ENCODE results near the gene MOV10L1.

The MOV10L1 gene

DNA sequence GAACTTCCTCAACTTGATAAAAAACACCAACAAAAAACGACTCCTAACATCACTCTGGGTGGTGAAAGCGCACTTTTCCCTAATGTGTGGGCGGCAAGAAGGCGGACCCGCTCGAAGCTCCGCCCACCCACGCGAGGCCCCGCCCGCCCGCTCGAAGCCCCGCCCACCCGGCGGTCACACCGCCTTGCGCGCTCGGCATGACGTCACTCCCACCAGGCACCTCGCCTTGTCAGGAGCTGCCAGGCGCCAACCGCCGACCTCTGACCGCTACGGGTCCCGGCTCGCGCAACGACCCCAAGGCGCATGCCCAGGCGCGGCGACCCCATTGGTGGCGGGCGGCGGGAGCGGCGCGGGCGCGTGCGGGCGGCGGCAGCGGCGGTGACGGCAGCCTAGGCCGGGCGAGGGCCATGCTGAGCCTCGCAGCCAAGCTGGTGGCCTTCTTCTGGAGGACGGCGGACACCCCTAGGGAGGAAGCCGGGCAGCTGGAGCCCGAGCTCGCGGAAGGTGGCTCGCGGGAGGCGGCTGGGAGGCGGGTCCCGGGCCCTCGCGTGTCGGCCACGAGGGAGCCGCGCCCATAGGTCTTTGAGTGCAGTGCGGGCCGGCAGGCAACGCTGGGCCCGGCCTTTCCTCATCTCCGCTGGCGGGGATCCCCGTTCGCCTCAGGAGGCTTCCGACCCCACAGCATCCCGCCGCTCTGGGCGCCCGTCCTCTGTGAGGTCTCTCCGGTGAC, at the start of gene MOV10L1:
TSS of gene MOV10L1 (plus strand) at position 325 of the 730 bp plus-strand sequence. CDS start at position 408, 83 bp downstream.
- no peak for DNase-seq (ENCODE audit: low read depth)

DNA sequence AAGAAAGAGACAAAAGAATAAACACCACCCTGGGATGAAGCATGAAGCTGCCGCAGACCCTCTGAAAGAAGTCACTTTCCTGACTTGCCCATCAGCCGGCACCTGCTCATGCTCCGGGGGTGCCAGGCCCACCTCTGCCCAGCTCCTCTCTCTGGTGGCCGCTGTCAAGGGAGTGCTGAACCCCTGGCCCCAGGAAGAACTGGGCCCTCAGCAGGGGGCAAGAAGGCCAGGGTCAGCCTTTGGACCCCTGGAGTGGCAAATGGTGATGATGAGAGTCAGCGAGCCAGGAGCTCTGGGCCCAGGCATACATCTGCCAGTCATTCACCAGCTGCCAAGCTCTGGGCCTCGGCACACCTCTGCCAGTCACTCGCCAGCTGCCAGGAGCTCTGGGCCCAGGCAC, 49.1 kb upstream of the MOV10L1 start:
- DNase-seq (ENCODE audit: low read depth) = no peak

DNA sequence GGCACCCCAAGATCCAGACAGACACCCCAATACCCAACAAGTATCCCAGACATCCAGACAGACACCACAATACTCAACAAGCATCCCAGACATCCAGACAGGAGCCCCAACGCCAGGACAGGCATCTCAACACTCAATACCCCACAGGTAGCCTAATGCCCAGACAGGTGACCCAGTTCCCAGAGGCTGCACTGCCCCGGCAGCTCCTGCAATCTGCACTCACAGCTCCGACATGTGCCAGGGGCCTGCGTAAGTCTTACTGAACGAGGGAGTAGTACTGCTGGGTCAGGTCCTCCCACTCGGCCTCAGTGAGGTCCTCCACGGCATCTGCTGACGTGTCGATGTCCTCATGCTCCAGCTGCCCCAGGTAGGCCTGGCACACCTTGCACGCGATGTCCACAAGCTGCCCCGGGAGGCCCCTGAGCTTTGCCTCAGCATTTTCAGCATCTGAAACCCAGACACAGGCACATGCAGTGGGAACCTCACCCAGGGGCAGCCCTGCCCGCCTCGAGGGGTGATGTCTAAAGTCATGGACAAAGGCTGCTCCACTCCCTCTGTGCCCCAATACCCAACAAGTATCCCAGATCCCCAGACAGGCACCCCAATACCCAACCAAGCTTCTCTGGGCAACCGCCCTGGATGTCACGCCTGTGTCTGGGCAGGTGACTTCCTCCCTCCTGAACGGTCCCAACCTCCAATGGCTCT, 48.3 kb upstream of the MOV10L1 start:
- DNase-seq (ENCODE audit: low read depth) = no peak

DNA sequence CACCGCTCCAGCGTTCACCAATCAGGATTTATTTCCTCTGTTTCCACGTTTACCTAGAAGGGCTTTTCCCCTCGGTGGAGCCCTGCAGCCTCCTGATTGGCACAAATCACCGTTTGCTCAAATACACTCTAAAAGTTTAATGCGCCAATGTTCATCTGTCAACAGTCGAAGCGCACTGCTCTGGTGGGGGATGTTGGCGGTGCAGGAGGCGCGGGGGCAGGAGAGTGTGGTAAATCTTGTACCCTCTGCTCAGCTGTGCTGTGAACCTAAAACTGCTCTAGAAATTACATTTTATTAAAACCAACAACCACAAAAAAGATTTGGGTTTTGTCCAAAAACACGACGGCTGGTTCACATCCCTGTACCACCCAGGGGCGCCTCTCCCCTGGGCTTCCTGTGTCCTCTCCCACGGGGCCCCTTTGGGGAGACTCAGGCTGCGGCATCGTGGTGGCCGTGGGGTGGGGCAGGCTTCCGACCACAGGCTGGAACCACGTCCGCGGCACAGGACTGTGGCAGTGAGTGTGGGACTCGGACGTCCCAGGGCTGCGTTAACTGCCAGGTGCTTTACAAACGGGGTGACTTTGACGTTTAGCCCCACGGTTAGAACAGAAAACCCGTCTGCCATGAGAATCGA, 45.2 kb upstream of the MOV10L1 start:
- DNase-seq (ENCODE audit: low read depth) = no peak

DNA sequence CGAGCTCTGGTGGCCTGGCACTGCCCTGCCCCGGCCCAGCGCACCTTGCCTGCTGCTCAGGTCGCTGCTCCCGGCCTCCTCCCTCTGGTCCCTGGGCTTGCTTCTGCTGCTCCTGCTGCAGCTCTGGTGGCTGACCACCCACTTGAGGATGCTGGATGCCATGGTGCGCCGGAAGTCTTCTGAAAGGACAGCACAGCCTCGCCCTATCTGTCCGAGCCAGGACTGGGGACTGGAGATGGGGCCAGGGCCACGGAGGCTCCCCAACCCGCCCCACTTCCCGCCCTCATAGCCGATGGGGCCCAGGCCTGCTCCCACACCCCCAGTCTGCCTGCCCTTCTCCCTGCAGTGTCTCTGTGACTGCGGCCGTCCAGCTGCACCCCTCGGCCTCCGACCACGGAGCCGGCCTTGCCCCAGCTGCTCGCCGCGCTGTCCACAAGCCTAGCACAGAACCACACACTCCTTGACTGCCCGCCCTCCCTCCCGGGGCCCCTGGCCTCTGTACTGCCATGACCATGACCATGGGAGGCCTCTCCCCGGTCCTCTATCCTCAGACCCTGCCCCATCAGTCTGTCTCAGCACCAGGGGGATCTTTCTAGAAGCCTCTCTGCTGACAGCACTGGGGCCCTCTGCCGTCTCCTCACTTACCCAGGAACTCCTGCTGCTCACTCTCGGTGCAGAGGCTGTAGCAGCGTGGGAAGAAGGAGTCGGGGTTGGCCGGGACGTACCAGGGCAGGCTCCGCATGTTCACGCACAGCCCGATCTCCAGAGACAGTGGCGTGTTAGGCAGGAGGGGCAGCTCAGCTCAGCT, 44.4 kb upstream of the MOV10L1 start:
- DNase-seq (ENCODE audit: low read depth) = no peak

DNA sequence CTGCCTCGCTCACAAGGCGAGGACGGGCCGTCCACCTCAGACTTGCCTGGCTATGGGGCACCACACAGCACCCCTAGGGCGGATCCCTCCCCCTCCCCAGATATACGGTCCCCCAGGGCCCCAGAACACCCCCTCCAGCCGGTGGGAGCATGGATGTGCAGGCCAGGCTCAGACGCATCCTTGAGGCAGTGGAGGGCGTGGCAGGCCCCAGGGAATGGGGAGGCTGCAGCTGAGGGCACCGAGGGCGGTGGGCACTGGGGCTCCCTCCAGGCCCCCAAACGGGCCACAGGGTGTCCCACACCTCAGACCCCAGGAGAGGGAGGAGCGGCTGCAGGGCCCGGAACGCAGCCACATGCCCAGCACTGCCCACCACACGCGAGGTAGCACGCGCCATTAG, 43.8 kb upstream of the MOV10L1 start:
- DNase-seq (ENCODE audit: low read depth) = no peak

DNA sequence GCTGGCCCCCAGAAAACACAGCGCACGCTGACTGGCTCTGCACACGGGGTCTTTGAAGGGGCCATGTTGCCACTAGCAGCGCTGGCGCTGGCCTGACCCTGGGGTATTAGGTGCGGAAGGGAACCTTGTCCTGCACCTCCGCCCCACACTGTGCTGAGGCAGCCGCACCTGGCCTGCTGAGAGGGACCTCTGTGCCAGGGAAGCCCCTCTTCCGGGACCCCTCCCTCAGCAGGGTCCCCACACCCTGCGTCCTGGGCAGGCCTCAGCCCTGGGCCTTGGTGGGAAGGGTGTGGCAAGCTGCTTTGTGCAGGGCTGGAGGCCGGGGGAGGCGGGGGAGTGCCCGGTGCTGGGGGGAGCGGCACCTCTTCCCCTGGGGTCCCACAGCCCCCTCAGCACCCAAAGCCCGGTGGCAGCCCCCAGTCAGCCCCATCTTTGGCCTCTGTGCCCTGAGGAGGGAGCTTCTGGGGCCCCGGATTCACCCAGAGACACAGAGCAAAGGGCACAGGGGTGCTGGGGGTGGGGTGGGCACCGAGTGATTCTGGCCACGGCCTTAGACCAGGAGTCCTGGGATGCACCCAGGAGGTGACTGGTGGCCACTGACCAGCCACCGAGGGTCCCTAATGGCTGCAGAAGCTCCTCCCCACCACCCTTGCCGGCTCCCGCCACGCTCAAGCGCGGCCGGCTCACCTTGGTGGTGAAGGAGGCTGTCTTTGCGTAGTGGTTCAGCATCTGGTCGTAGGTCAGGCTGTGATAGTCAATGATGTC, 43.1 kb upstream of the MOV10L1 start:
- no peak for DNase-seq (ENCODE audit: low read depth)

DNA sequence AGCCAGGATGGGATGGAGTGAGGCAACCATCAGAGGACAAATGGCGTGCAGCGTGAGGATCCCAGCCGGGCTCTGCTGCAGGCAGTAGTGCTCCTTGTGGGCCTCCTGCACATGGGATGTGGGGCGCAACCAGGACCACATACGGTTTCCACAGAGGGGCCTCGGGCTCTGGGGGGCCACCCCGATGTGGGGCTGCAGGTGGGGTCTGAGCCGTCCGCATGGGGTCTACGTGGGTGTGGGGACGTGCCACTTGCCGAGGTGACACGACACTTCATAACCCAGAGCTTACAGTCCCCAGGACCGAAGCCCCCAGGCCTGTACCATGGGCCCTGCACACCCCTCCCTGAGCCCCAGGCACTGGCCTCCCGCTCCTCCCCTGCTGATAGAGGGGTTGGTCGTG, 42.5 kb upstream of the MOV10L1 start:
- no peak for DNase-seq (ENCODE audit: low read depth)

DNA sequence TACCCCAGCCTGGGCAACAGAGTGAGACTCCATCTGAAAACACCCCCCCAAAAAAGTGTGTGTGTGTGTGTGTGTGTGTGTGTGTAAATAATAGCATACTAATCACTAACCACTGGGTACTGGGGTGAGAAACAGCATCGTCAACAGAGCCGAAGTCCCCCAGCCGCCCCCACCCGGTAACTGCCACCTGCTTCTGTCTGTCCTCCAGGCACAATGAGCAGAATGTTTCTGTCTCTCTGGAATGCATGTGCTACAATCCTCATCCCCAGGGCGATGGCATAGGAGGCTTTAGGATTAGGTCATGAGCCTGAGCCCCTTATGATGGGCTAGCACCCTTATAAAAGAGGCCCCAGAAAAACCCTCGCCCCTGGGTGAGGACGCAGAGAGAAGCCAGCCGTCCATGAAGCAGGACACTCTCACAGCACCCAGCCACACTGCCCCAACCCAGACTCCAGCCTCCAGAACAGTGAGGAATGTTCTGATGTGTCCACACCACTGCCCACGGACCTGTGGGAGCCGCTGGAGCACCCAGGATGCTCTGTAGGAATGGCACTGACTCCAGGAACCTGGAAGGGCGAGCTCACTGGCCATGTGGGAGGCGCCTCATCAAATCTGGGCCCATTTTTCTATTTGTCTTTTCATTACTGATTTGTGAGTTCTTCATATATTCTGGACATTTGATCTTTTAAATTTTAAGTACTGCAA, 41.6 kb upstream of the MOV10L1 start:
- no peak for DNase-seq (ENCODE audit: low read depth)

DNA sequence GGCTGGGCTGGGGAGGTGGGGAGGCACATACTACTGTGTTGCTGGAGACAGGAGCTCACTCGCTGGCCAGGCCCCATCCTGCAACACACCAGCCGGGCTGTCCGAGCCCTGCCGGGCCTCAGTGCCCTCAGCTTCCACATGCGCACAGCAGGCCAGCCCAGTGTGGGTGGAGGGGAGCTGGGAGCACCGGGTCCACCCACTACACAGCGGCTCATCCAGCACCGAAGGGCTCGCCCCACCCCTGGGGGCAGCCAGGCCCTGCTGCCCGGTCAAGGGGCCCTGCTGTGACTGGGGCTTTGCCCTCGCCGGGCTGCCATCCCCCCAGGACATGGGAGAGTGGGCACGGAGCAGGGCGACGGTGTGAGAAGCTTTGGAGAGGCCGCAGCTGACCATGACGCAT, 41.0 kb upstream of the MOV10L1 start:
- DNase-seq (ENCODE audit: low read depth) = no peak

DNA sequence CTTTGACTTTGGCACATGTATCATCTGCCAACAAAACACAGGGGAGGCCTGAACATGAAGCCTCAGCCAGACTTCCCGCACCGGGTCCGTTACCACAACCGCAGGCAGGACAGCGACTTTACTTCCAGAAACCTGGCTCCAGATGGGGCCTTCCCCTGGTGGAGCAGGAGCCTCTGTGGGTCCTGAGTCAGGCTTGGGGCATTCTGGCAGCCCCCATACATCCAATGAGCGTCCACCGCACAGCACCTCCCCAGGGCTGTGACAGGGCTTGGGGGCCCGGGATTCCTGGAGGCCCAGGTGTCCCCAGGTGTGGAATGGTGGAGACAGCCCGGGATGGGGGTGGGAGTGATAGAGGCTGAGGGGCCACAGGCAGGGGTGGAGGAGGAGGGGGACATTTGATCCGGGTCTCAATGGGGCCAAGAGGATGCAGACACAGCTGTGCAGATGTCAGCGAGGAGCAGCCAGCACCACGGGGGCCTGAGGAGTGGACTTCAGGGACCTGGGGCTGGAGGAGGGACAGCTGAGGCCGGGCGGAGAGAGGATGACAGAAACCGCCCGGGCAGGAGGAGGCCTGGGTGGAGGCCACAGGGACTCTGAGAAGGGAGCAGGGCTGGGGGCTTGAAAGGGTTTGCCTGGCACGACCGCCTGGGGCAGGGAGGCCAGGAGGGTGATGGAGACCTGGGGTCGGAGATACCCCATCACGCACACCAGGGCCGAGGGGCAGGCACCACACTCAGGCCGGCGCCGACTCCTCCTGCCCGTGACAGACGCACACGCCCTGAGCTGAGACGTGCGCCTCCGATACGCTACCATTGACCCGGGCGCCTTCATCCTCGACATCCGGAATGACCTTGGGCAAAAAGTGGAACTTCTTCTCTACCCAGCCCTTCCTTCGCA, 40.3 kb upstream of the MOV10L1 start:
- no peak for DNase-seq (ENCODE audit: low read depth)

DNA sequence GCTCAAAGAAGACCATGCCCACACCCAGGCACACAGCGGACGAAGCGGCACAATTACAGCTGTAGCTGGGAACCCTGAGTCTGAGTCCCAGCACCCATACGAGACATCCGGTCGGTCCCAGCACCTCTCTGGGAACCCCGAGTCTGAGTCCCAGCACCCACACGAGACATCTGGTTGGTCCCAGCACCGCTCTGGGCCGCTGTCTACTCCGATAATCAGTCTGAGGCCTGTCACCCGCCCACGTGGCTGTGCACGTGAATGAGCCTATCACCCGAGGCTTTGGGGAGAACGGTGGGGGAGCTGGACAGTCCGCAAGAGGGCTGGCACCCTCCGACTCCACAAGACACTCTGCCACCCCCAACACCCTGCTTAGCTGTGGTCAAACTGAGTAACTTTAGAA, 37.9 kb upstream of the MOV10L1 start:
- no peak for DNase-seq (ENCODE audit: low read depth)

DNA sequence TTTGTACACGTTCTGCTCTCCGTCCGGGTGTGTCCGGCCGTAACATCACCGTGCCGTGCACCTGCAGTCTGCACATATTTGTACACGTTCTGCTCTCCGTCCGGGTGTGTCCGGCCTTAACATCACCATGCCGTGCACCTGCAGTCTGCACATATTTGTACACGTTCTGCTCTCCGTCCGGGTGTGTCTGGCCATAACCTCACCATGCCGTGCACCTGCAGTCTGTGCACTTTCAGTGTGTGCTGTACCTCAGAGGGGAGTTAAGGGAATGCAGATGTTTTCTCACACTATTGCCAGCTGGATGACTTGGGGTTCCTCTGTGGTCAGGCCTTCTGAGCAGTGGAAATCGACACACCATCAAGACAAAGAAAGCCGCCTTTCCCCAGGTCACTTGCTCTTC, 35.9 kb upstream of the MOV10L1 start:
- no peak for DNase-seq (ENCODE audit: low read depth)

DNA sequence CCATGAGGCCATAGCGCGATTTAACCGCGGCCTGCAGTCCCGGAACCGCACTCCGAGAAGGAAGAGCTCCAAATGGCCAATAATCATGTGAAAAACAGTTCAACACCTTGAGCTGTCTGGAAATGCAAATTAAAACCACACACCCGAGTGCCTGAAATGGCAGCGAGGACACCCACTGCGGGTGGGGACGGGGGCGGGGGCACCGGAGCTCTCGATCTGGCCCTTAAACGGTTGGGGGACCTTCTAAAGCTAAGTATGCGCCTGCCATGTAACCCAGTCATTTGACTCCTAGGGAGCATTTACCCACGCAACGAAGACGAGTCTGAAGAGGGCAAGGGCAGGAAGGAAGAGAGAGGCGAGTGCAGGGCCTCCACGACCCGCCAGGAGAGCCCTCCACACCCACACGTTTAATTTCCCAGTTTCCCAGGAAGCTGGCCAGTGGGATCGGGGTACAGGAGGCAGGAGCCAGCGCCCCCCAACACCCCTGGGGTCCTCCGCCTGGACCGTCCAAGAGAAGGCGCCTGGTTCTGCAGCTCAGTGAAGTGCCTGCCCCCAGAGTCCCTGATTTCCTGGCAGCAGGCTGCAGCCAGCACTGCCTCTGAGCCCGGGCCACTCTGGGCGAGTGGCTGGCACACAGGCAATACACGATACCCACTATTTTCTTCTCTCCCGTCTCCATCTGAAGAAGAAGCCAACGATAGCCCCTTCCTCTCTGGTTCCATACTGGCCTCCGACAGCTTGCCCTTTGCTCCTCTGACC, 33.4 kb upstream of the MOV10L1 start:
- no peak for DNase-seq (ENCODE audit: low read depth)

DNA sequence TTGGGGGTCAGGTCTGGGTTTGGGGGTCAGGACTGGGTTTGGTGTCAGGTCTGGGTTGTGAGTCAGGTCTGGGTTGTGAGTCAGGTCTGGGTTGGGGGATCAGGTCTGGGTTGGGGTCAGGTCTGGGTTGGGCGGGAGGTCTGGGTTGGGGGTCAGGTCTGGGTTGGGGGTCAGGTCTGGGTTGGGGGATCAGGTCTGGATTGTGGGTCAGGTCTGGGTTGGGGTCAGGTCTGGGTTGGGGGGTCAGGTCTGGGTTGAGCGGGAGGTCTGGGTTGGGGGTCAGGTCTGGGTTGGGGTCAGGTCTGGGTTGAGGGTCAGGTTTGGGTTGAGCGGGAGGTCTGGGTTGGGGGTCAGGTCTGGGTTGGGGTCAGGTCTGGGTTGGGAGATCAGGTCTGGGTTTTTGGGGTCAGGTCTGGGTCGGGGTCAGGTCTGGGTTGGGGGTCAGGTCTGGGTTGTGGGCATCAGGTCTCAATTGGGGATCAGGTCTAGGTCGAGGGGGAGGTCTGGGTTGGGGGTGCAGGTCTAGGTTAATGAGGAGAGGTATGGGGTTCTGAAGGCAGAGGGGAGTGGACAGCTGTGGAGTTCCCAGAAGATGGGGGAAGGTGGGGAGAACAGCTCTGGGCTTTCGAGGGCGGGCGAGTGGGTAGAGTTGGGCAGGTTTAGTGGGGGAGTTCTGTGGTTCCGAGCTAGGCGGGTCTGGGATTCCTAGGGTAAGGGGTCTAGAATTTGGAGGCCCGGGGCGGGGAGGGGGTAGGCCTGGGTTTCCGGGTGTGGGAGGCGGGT, 32.3 kb upstream of the MOV10L1 start:
- no peak for DNase-seq (ENCODE audit: low read depth)

DNA sequence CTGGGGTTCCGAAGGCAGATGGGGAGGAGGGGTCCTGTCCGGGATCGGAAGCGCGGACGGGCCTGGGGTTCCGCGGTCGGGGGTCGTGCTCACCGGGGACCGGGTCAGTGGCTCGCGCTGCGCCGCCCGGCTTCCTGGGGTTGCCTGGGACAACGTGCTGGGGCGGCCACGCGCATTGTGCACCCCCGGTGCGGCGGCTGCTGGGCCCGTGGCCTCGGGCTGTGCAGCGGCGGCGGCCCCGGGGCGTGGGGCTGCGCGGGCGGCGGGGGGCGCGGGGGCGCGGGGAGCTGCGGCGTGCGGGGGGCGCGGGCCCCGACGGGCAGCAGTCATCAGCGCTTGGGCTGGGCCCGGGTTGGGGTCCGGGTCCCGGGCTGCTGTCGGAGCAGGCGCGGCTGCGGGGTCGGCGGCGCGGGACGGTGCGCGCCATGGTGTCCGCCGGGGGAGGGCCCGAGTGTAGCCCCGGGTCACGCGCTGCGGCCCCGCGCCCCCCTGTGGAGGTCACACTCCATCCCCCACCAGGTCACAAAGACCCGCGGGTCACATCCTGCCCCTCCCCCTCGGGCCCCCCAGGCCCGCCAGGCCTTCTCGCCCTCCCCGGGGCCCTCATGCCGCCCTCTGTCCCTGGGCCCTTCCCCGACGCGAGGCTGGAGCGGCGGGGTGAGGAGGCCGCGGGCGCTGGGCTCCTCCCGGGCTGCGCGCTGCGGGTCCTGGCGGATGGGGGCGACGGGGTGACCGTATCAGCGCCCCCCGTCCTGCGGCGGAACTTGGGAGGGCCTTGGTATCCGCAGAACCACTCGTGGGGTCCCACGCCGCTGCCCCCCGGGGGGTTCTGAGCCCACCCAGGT, 31.5 kb upstream of the MOV10L1 start, which contains the start of gene TTLL8:
TSS of gene TTLL8 (minus strand) at position 238 of the 845 bp plus-strand sequence.
- no peak for DNase-seq (ENCODE audit: low read depth)
